HepG2 (cell line): ENCODE results near the gene TM9SF2. TPM values are rescaled to one million over a fixed set of nuclear protein-coding genes. Genes with fewer than 3 reads are reported as not detected.

Source experiments
- ARID2 ChIP-seq: sonication (generic); formaldehyde crosslinking; IDR thresholded peaks from 2 replicates; pipeline ENCODE4 v1.8.1; 2022; ENCODE audit warnings: mild to moderate bottlenecking, missing genetic modification reagents, borderline replicate concordance
- ATF1 ChIP-seq: IDR thresholded peaks from 2 replicates; pipeline ENCODE4 v1.6.1; 2016; ENCODE audit warnings: mild to moderate bottlenecking, control low read depth
- ATF2 ChIP-seq: sonication (generic); formaldehyde crosslinking; IDR thresholded peaks from 2 replicates; pipeline ENCODE4 v1.4.0; 2020; ENCODE audit warnings: missing genetic modification reagents
- DNMT3B ChIP-seq: conservative IDR thresholded peaks from 2 replicates; pipeline ENCODE4 v1.6.1; 2016; ENCODE audit warnings: missing biosample characterization, control low read depth
- HMGA1 ChIP-seq: sonication (generic); formaldehyde crosslinking; conservative IDR thresholded peaks from 2 replicates; pipeline ENCODE4 v1.4.0; 2020; ENCODE audit warnings: missing genetic modification reagents
- KDM3A ChIP-seq: IDR thresholded peaks from 2 replicates; pipeline ENCODE4 v1.6.1; 2018; ENCODE audit warnings: low read depth, missing compliant biosample characterization
- KDM6A ChIP-seq: IDR thresholded peaks from 2 replicates; pipeline ENCODE4 v1.6.1; 2016; ENCODE audit warnings: low read depth
- KLF6 ChIP-seq: IDR thresholded peaks from 2 replicates; pipeline ENCODE4 v1.8.0; 2016; ENCODE audit warnings: missing biosample characterization, missing genetic modification reagents
- POGK ChIP-seq: sonication (generic); formaldehyde crosslinking; conservative IDR thresholded peaks from 2 replicates; pipeline ENCODE4 v1.8.0; 2022; ENCODE audit warnings: mild to moderate bottlenecking, moderate library complexity, missing genetic modification reagents
- POLR2AphosphoS5 ChIP-seq: IDR thresholded peaks from 2 replicates; pipeline ENCODE4 v1.6.1; 2012; ENCODE audit warnings: low read depth, low read length
- ZBTB2 ChIP-seq: sonication (generic); formaldehyde crosslinking; IDR thresholded peaks from 2 replicates; pipeline ENCODE4 v1.8.0; 2022; ENCODE audit warnings: low read depth, missing genetic modification reagents
- ZBTB46 ChIP-seq: sonication (generic); formaldehyde crosslinking; IDR thresholded peaks from 2 replicates; pipeline ENCODE4 v1.4.0; 2020; ENCODE audit warnings: mild to moderate bottlenecking, missing genetic modification reagents, borderline replicate concordance
- ZNF430 ChIP-seq: sonication (generic); formaldehyde crosslinking; IDR thresholded peaks from 2 replicates; pipeline ENCODE4 v1.9.0; 2021; ENCODE audit warnings: mild to moderate bottlenecking, missing genetic modification reagents
- ZNF580 ChIP-seq: IDR thresholded peaks from 2 replicates; pipeline ENCODE4 v1.6.1; 2016; ENCODE audit warnings: low read depth, borderline replicate concordance
- ZNF704 ChIP-seq: sonication (generic); formaldehyde crosslinking; IDR thresholded peaks from 2 replicates; pipeline ENCODE4 v1.8.1; 2023; ENCODE audit warnings: mild to moderate bottlenecking, inconsistent platforms, moderate library complexity, missing genetic modification reagents, borderline replicate concordance
- ZNF737 ChIP-seq: sonication (generic); formaldehyde crosslinking; IDR thresholded peaks from 2 replicates; pipeline ENCODE4 v1.5.0; 2020; ENCODE audit warnings: missing genetic modification reagents, mild to moderate bottlenecking, borderline replicate concordance
- ZSCAN25 ChIP-seq: sonication (generic); formaldehyde crosslinking; IDR thresholded peaks from 2 replicates; pipeline ENCODE4 v1.8.0; 2022; ENCODE audit warnings: mild to moderate bottlenecking, missing genetic modification reagents
- polyA plus RNA-seq, 8 experiments: library from polyadenylated mRNA; depleted of rRNA in 3 of 8; stranded (reverse) in 7 of 8; unstranded in 1 of 8; fragments of >200 nt; fragmentation: Illumina TruSeq in 4 of 8; extraction: Trizol in 4 of 8; gene quantifications; 2 replicates each; pipeline versions ENCODE4 v1.2.1 to v1.2.3, GENCODE V29; 2011 to 2016; ENCODE audit warnings: low read depth in 4 of 8, missing spikeins in 1 of 8, mixed read lengths in 1 of 8; ENCODE audit not compliant: insufficient read depth in 1 of 8
- total RNA-seq, 5 experiments: library from RNA; depleted of rRNA; stranded (reverse); fragments of >200 nt; fragmentation: Illumina TruSeq; extraction: Trizol; gene quantifications; 2 replicates each; pipeline ENCODE4 v1.2.3, GENCODE V29; 2016; ENCODE audit warnings: low read depth in 1 of 5
- TF ChIP-seq, protein P1 (sequence below): sonication (generic); formaldehyde crosslinking; IDR thresholded peaks from 2 replicates; pipeline ENCODE4 v1.8.0; 2022; ENCODE audit warnings: mild to moderate bottlenecking, missing genetic modification reagents, moderate library complexity

Gene TM9SF2
- total and polyA plus RNA-seq, 2 of the 13 experiments (the other 11 are each of a cell fraction or from before 2014, with no cell fraction given), result 94.1 to 123 TPM

- TF ChIP-seq ZNF704 (CRISPR knock-in tag) (no peak), ZBTB46 (CRISPR knock-in tag) (no peak), ATF2 (peak; percentile 61; the same call in 1 of the 2 replicates), KDM3A (CRISPR knock-in tag) (no peak), ZNF737 (CRISPR knock-in tag) (no peak), ARID2 (CRISPR knock-in tag) (peak; percentile 88; the same call in 1 of the 2 replicates), DNMT3B (no peak), ZNF580 (CRISPR knock-in tag) (peak; percentile 58; the same call in 1 of the 2 replicates), HMGA1 (CRISPR knock-in tag) (no peak), POLR2AphosphoS5 (peak; percentile 93), KDM6A (CRISPR knock-in tag) (no peak), ZNF430 (CRISPR knock-in tag) (peak; percentile 71), KLF6 (CRISPR knock-in tag) (peak; percentile 64; the same call in 1 of the 2 replicates), ZBTB2 (peak; percentile 61; the same call in 1 of the 2 replicates), ATF1 (CRISPR knock-in tag) (peak; percentile 24; the same call in 1 of the 2 replicates), POGK (CRISPR knock-in tag) (0 out of 2 replicates have a peak, but pooled peaks have one; percentile 42), ZSCAN25 (CRISPR knock-in tag) (no peak; the same call in 1 of the 2 replicates)
- TF ChIP-seq, protein P1, sequence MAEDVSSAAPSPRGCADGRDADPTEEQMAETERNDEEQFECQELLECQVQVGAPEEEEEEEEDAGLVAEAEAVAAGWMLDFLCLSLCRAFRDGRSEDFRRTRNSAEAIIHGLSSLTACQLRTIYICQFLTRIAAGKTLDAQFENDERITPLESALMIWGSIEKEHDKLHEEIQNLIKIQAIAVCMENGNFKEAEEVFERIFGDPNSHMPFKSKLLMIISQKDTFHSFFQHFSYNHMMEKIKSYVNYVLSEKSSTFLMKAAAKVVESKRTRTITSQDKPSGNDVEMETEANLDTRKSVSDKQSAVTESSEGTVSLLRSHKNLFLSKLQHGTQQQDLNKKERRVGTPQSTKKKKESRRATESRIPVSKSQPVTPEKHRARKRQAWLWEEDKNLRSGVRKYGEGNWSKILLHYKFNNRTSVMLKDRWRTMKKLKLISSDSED (CRISPR knock-in tag), result no peak
Measured at GRCh38 chr13:99498171-99499161, 2.8 kb upstream of the TM9SF2 start (continued).
